ENCODE data around the gene CTU1.

Gene CTU1

DNA sequence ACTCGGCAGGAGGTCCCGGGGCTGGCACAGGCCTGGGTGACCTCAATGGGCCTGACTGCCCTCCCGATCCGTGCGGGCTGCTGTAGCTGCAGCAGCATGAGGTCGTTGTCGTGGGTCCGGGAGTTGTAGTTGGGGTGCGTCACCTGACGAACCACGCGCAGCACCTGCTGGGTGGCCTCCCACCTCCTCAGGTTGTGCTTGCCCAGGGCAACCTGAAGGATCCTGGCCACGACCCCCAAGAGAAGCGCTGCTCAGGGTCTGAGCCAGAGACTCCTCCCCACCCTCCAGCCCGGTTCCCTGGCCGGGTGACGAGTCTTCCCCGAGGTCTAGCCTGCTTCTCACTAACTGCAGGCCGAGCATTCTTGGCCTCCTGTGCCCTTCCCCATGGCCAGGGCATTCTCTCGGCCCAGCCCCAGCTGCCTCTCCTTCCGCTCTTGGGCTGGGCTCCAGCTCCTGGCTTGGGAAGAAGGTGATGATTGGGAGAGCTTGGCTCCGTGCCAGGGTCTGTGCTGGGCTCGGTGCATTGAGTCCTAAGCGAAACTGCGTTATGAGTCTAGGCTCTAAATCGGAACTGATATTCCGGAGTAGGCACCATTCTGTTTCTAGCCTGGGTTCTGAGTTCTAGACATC, 28.6 kb downstream of the CTU1 start:
- H3K9ac ChIP-seq (ENCODE audit: low read depth, low read length, poor library complexity): no peak overlapping the region
- H2AFZ ChIP-seq (ENCODE audit: low read length): no peak overlapping the region
- no peak overlapping the region for H3K4me3 ChIP-seq (ENCODE audit: low read length in 2 of 2)
- peak overlapping the region; percentile 38 for H3K14ac ChIP-seq (ENCODE audit: low read length)
- no peaks in the 10 kb centered on the region for H3K9me3 ChIP-seq (replicated peaks in 1 of 2; ENCODE audit: control insufficient read depth in 2 of 2, insufficient read depth in 1 of 2, low read depth in 1 of 2, low read length in 2 of 2)
- no peaks in the 10 kb centered on the region for H3K4me1 ChIP-seq (ENCODE audit: control insufficient read depth in 2 of 2, insufficient read depth in 1 of 2, low read depth in 1 of 2, low read length in 2 of 2)
- H3K4ac ChIP-seq (ENCODE audit: low read length): peak overlapping the region; percentile 66
- no peak overlapping the region for H2BK120ac ChIP-seq (ENCODE audit: low read depth, low read length)
- peak overlapping the region; percentile 39 for H2BK5ac ChIP-seq (ENCODE audit: low read length)
- DNase-seq (ENCODE audit: low spot score): no peak
- H3K4me2 ChIP-seq (ENCODE audit: insufficient read depth, low read length, poor library complexity, severe bottlenecking): no peak overlapping the region
- H2BK12ac ChIP-seq (ENCODE audit: low read length): no peak overlapping the region
- H4K91ac ChIP-seq (ENCODE audit: low read depth, low read length, poor library complexity): no peak overlapping the region
- WGBS, 2 donors (ENCODE audit: extremely low coverage in 2 of 2, insufficient read length in 2 of 2, insufficient replicate concordance in 1 of 2): no CpG with 5 or more reads among the region's 27 CpGs
- peak overlapping the region; percentile 43 for H2AK5ac ChIP-seq (ENCODE audit: low read depth, low read length)
- peaks cover 0 to 24% (median 0%) of the 10 kb centered on the region in 3 experiments for H3K27me3 ChIP-seq (ENCODE audit: control insufficient read depth in 3 of 3, insufficient read depth in 3 of 3, low read depth in 1 of 3, low read length in 3 of 3)
- H3K79me1 ChIP-seq (ENCODE audit: low read depth, low read length): peaks cover 1% of the 10 kb centered on the region
- H2BK15ac ChIP-seq (ENCODE audit: low read length): peak overlapping the region; percentile 92
- no peak overlapping the region for H3K27ac ChIP-seq (replicated peaks; ENCODE audit: low read length)
- no peaks in the 10 kb centered on the region for H3K36me3 ChIP-seq (replicated peaks in 1 of 2; ENCODE audit: control insufficient read depth in 2 of 2, insufficient read depth in 2 of 2, low read length in 2 of 2)
- H4K8ac ChIP-seq (ENCODE audit: low read depth, low read length): no peak overlapping the region
- H3K18ac ChIP-seq (ENCODE audit: low read length): peak overlapping the region; percentile 76
- peak overlapping the region; percentile 73 for H3K23ac ChIP-seq (ENCODE audit: low read depth, low read length, poor library complexity)

DNA sequence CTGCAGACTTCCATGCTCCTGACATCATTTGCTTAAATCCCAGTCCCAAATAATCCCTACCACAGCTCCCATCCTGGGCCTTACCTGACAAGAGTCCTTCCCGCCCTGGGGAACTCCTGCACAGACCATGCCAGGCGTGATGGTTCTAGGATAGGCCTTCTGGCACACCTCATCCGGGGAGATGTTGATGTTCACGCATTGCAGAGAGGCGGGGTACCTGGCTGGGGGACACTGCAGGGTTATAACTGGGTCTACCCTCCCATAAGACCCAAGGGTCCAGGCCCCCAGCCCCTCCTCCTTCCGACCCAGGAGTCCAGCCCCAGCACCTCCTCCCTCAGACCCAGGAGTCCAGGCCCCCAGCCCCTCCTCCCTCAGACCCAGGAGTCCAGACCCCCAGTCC, 29.5 kb downstream of the CTU1 start:
- no peak overlapping the region for H4K8ac ChIP-seq (ENCODE audit: low read depth, low read length)
- no peaks in the 10 kb centered on the region for H3K9me3 ChIP-seq (replicated peaks in 1 of 2; ENCODE audit: control insufficient read depth in 2 of 2, insufficient read depth in 1 of 2, low read depth in 1 of 2, low read length in 2 of 2)
- H3K4me1 ChIP-seq (ENCODE audit: control insufficient read depth in 2 of 2, insufficient read depth in 1 of 2, low read depth in 1 of 2, low read length in 2 of 2): no peaks in the 10 kb centered on the region
- H2BK120ac ChIP-seq (ENCODE audit: low read depth, low read length): no peak overlapping the region
- H2AFZ ChIP-seq (ENCODE audit: low read length): no peak overlapping the region
- H2BK12ac ChIP-seq (ENCODE audit: low read length): no peak overlapping the region
- H3K14ac ChIP-seq (ENCODE audit: low read length): no peak overlapping the region
- H3K4me3 ChIP-seq (ENCODE audit: low read length in 2 of 2): no peak overlapping the region
- whole genome bisulfite sequencing, 2 donors (ENCODE audit: extremely low coverage in 2 of 2, insufficient read length in 2 of 2, insufficient replicate concordance in 1 of 2): no CpG with 5 or more reads among the region's 6 CpGs
- peaks cover 0 to 16% (median 0%) of the 10 kb centered on the region in 3 experiments for H3K27me3 ChIP-seq (ENCODE audit: control insufficient read depth in 3 of 3, insufficient read depth in 3 of 3, low read depth in 1 of 3, low read length in 3 of 3)
- no peak overlapping the region for H2BK5ac ChIP-seq (ENCODE audit: low read length)
- no peak overlapping the region for H4K91ac ChIP-seq (ENCODE audit: low read depth, low read length, poor library complexity)
- H3K18ac ChIP-seq (ENCODE audit: low read length): no peak overlapping the region
- peaks cover 1% of the 10 kb centered on the region for H3K79me1 ChIP-seq (ENCODE audit: low read depth, low read length)
- no peak overlapping the region for H3K27ac ChIP-seq (replicated peaks; ENCODE audit: low read length)
- no peak overlapping the region for H3K9ac ChIP-seq (ENCODE audit: low read depth, low read length, poor library complexity)
- no peak overlapping the region for H3K23ac ChIP-seq (ENCODE audit: low read depth, low read length, poor library complexity)
- H2BK15ac ChIP-seq (ENCODE audit: low read length): no peak overlapping the region
- H3K4me2 ChIP-seq (ENCODE audit: insufficient read depth, low read length, poor library complexity, severe bottlenecking): no peak overlapping the region
- no peak overlapping the region for H3K4ac ChIP-seq (ENCODE audit: low read length)
- H3K36me3 ChIP-seq (replicated peaks in 1 of 2; ENCODE audit: control insufficient read depth in 2 of 2, insufficient read depth in 2 of 2, low read length in 2 of 2): no peaks in the 10 kb centered on the region
- no peak for DNase-seq (ENCODE audit: low spot score)
- no peak overlapping the region for H2AK5ac ChIP-seq (ENCODE audit: low read depth, low read length)

DNA sequence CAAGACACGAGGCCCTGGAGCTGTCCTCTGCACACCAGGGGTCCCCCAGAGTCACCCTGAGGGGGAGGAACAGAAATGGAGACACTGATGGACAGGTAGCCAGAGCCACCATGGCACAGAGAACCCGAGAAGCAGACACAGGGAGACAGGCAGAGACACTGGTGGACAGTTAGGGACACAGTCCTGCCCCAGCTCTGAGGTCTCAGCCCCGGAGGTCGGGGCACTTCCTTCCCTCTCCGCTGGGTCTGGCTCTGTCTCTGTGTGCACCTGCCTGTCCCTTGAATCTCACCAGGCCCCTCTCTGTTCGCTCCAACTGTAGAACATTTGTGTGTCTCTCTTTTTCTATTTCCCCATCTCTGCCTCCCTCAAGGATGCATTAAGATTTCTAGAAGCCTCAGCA, 30.1 kb downstream of the CTU1 start:
- H2BK12ac ChIP-seq (ENCODE audit: low read length): no peak overlapping the region
- H3K27me3 ChIP-seq (ENCODE audit: control insufficient read depth in 3 of 3, insufficient read depth in 3 of 3, low read depth in 1 of 3, low read length in 3 of 3): peaks cover 0 to 9% (median 0%) of the 10 kb centered on the region in 3 experiments
- no peak overlapping the region for H3K18ac ChIP-seq (ENCODE audit: low read length)
- no peak overlapping the region for H3K9ac ChIP-seq (ENCODE audit: low read depth, low read length, poor library complexity)
- no peak overlapping the region for H2BK5ac ChIP-seq (ENCODE audit: low read length)
- H3K14ac ChIP-seq (ENCODE audit: low read length): no peak overlapping the region
- no peak overlapping the region for H3K4ac ChIP-seq (ENCODE audit: low read length)
- no peak overlapping the region for H2BK120ac ChIP-seq (ENCODE audit: low read depth, low read length)
- H3K9me3 ChIP-seq (replicated peaks in 1 of 2; ENCODE audit: control insufficient read depth in 2 of 2, insufficient read depth in 1 of 2, low read depth in 1 of 2, low read length in 2 of 2): no peaks in the 10 kb centered on the region
- no peak overlapping the region for H4K8ac ChIP-seq (ENCODE audit: low read depth, low read length)
- H3K4me2 ChIP-seq (ENCODE audit: insufficient read depth, low read length, poor library complexity, severe bottlenecking): no peak overlapping the region
- H2BK15ac ChIP-seq (ENCODE audit: low read length): no peak overlapping the region
- peak overlapping the region in 1 of 2 donors; percentile 44 for H3K4me3 ChIP-seq (ENCODE audit: low read length in 2 of 2)
- no CpG with 5 or more reads among the region's 6 CpGs for WGBS, 2 donors (ENCODE audit: extremely low coverage in 2 of 2, insufficient read length in 2 of 2, insufficient replicate concordance in 1 of 2)
- peaks cover 1% of the 10 kb centered on the region for H3K79me1 ChIP-seq (ENCODE audit: low read depth, low read length)
- no peaks in the 10 kb centered on the region for H3K36me3 ChIP-seq (replicated peaks in 1 of 2; ENCODE audit: control insufficient read depth in 2 of 2, insufficient read depth in 2 of 2, low read length in 2 of 2)
- H3K4me1 ChIP-seq (ENCODE audit: control insufficient read depth in 2 of 2, insufficient read depth in 1 of 2, low read depth in 1 of 2, low read length in 2 of 2): no peaks in the 10 kb centered on the region
- no peak overlapping the region for H2AFZ ChIP-seq (ENCODE audit: low read length)
- H4K91ac ChIP-seq (ENCODE audit: low read depth, low read length, poor library complexity): no peak overlapping the region
- no peak overlapping the region for H3K27ac ChIP-seq (replicated peaks; ENCODE audit: low read length)
- peak overlapping the region; percentile 96 for H2AK5ac ChIP-seq (ENCODE audit: low read depth, low read length)
- H3K23ac ChIP-seq (ENCODE audit: low read depth, low read length, poor library complexity): peak overlapping the region; percentile 73
- no peak for DNase-seq (ENCODE audit: low spot score)

DNA sequence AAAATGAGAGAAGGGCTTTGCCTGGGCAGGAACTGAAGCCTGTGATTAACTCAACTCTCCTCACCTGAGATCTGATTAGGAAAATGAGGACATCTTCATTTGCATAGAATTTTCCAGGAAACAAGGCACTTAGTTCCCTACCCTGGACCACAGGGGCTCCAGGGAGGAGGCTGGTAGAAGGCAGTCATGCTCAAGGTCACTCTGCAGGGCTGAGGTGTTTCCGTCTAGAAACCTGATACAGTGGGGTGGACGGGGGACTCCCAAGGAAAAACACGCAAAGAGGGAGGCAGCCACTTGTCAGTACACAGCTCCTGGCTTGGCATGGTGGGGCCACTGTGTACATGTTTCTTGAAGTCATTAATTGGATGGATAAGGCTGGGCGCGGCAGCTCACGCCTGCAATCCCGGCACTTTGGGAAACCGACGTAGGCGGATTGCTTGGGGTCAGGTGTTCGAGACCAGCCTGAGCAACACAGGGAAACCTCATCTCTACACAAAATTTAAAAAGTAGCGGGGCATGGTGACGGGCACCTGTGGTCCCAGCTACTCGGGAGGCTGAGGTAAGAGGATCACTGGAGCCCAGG, 31.5 kb downstream of the CTU1 start:
- no peak overlapping the region for H3K18ac ChIP-seq (ENCODE audit: low read length)
- no peak overlapping the region for H2BK120ac ChIP-seq (ENCODE audit: low read depth, low read length)
- H3K4me2 ChIP-seq (ENCODE audit: insufficient read depth, low read length, poor library complexity, severe bottlenecking): no peak overlapping the region
- DNase-seq (ENCODE audit: low spot score): no peak
- WGBS, 2 donors (ENCODE audit: extremely low coverage in 2 of 2, insufficient read length in 2 of 2, insufficient replicate concordance in 1 of 2): no CpG with 5 or more reads among the region's 14 CpGs
- no peaks in the 10 kb centered on the region for H3K36me3 ChIP-seq (replicated peaks in 1 of 2; ENCODE audit: control insufficient read depth in 2 of 2, insufficient read depth in 2 of 2, low read length in 2 of 2)
- no peak overlapping the region for H4K91ac ChIP-seq (ENCODE audit: low read depth, low read length, poor library complexity)
- H3K79me1 ChIP-seq (ENCODE audit: low read depth, low read length): peaks cover 1% of the 10 kb centered on the region
- no peak overlapping the region for H3K27ac ChIP-seq (replicated peaks; ENCODE audit: low read length)
- no peak overlapping the region for H2AK5ac ChIP-seq (ENCODE audit: low read depth, low read length)
- no peak overlapping the region for H2BK15ac ChIP-seq (ENCODE audit: low read length)
- no peak overlapping the region for H3K9ac ChIP-seq (ENCODE audit: low read depth, low read length, poor library complexity)
- H3K4ac ChIP-seq (ENCODE audit: low read length): no peak overlapping the region
- H3K4me1 ChIP-seq (ENCODE audit: control insufficient read depth in 2 of 2, insufficient read depth in 1 of 2, low read depth in 1 of 2, low read length in 2 of 2): no peaks in the 10 kb centered on the region
- no peaks in the 10 kb centered on the region for H3K9me3 ChIP-seq (replicated peaks in 1 of 2; ENCODE audit: control insufficient read depth in 2 of 2, insufficient read depth in 1 of 2, low read depth in 1 of 2, low read length in 2 of 2)
- no peak overlapping the region for H4K8ac ChIP-seq (ENCODE audit: low read depth, low read length)
- no peak overlapping the region for H3K23ac ChIP-seq (ENCODE audit: low read depth, low read length, poor library complexity)
- H3K4me3 ChIP-seq (ENCODE audit: low read length in 2 of 2): no peak overlapping the region
- no peak overlapping the region for H2BK5ac ChIP-seq (ENCODE audit: low read length)
- no peak overlapping the region for H2AFZ ChIP-seq (ENCODE audit: low read length)
- no peak overlapping the region for H3K14ac ChIP-seq (ENCODE audit: low read length)
- no peak overlapping the region for H2BK12ac ChIP-seq (ENCODE audit: low read length)
- peaks cover 0 to 3% (median 0%) of the 10 kb centered on the region in 3 experiments for H3K27me3 ChIP-seq (ENCODE audit: control insufficient read depth in 3 of 3, insufficient read depth in 3 of 3, low read depth in 1 of 3, low read length in 3 of 3)
